Measurements from ENCODE around the gene ADCY2.
A peak's percentile ranks its signal among the peaks of the same experiment; 100 is the strongest.
"Not testable (repeated sequence)": the region's sequence is repeated elsewhere in the genome, so short reads cannot be mapped to it uniquely, and the experiment has no call there.

Gene ADCY2

DNA sequence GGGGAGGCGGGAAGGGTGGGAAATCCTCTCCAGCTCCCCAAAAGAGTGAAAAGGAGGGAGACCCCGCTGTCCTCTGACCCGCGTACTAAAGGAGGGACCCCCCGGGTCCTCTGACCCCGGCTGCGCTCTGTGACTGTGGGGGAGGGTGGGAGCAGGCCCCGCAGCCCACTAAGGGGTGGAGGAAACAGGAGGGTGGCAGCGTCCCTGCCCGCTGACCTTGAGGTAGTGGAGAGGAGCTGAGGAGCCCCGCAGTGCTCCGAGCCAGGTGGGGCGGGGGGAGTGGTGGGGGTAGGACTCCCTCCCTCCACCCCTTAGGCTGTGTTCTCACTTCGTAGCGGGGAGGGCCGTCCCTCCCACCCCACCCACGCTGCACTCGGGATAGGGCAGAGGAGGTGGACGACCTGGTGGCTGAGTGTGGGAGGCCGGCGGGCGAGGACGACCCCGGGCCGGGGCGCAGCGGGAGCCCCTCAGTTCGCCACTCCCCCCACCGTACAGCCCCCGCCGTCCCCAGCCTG, 449 bp upstream of the ADCY2 start:
- peak; percentile 11 for DNase-seq (ENCODE audit: low spot score)

- no peak for DNase-seq (ENCODE audit: low spot score)
Measured at GRCh38 chr5:7396713-7397454, 946 bp downstream of the ADCY2 start.

GRCh38 chr5:7397937-7398336, 2.0 kb downstream of the ADCY2 start:
- DNase-seq (ENCODE audit: low spot score) = no peak

DNA sequence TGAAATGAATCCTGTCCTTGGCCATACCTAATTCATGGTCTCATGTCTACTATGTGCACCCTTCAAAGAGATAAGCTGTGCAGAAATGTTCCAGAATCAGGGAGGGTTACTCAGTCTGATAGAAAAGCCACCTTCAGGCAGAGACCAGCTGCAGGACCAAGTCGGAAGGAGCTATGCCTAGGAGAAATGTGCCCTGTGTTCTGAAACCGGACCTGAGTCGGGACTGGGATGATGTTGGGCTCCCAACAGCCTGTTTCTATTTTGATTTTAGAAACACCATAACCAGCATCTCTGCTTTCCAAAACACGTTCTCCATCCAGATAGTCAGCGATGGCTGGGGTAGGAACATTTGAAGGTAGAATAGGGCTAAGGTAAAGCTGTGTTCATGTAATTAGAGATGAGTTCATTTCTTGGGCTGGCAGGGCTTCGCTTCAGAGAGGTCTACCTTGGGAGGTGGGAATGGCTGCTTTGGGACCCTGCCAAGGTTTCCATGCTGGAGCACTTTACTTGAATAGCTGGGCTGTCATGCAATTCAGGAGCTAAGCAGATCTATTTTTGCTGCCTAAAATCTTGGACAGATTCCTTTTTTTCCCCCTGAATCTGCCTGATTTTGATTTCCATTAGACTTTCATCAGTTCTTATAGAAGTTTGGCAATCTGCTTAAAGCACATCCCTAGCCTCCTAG, 2.8 kb downstream of the ADCY2 start:
- no peak for DNase-seq (ENCODE audit: low spot score)

- DNase-seq (ENCODE audit: low spot score) = no peak
Measured at GRCh38 chr5:7405277-7405676, 9.3 kb downstream of the ADCY2 start.

DNA sequence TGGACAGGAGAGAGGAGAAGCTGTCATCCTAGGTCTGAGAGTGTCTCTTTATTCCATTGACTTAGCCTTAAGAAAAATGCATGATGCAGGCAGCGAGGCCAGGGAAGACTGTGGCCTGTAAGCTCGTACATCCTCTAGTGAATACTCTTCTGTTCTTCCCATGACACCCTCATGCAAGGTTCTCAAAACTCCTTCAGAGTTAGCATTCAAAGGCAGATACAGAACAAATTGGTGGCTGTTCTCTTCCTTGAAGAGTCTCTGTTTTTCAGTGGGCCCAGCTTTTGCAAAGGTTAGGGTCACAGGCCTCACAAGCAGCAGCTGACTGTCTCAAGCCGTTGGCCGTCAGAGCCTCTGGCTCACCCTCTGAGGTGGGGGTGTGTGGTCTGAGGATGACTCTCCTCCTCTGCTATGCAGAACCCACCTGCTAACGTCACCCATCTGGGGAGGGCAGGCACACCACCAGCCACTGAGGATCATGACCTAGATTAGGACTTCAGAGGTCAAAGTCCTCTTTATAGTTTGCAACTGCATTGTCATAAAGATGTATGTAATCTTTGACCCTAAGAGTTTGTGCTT, 15.1 kb downstream of the ADCY2 start:
- no peak for DNase-seq (ENCODE audit: low spot score)

DNA sequence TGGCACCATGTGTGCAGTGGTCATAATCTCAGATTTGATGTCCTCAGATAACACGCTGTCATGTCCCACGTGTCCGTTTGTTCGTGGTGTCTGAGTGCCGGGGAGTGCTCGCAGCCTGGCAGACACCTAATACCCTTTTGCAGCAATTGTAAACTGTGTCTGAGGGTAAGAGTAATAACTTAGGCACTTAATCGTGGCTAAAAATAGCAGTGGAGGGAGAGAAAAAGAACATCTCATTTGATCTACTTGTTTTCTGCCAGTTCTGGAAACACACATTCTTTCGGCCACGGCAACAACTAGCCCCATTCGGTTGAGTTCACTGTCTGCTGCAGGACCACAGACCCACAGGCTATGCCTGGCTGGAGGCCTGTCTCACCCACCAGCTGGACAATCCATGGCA, 16.5 kb downstream of the ADCY2 start:
- no peak for DNase-seq (ENCODE audit: low spot score)

GRCh38 chr5:7415123-7415522, 19.2 kb downstream of the ADCY2 start:
- no peak for DNase-seq (ENCODE audit: low spot score)

DNA sequence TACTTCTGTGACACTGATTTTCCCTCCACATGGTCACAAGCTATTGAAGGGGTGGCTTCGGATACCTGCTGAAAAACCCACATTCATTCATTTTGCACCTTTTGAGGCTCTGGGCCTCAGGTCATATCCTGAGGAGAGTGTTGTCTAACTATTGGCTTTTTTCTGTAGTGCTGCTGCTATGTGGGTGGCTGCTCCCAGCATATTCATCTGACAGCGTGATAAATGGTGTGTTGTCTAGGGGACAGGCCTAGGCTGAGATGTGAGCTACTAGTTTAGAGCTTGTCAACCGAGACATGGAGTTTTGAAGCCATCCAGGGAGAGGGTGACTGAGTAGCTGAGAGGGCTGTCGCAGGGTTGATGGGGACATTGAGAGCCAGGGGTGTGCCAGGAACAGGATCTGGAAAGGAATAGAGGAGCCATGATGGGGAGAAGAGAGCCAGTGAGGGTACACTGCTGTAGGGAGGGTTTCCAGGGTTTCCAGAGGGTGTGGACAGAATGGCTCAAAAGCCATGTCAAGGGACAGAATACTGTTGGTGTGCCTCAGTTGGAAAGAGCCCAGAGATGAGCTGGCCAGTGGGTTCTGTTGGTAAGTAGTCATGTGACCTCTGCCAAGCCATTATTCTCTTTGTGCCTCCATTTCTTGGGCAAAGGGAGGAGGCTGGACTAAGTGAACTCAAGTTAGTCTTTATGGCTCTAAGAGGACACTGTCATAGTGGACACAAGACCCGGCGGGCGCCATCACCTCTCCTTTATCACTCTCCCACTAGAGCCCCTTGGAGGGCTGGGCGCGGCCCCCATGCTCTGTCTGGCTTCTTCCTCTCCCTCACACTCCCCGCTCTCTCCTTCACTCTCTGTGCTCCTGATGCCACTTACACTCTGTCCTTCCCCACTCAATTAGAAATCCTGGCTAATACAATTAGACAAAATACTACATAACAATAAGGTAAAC, 19.9 kb downstream of the ADCY2 start:
- no peak for DNase-seq (ENCODE audit: low spot score)

DNA sequence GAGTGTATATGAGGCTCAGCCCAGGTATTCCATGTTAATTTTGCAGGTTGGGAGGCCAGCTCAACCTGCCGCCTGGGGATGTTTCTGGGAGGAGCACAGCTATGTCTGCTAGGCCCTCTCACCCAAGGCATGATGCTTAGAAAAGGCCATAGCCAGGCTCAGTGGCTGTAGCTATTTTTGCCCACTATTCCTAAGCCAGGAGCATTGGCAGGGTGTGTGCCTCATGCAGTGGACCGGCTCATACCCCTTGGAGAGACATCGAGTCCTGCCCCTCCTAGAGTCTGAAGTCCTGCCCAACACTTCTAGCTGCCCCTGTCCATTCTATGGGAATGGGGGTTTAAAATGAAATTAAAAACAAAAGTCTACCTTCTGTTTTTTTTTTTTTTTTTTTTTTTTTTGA, 22.3 kb downstream of the ADCY2 start:
- DNase-seq (ENCODE audit: low spot score) = no peak

DNA sequence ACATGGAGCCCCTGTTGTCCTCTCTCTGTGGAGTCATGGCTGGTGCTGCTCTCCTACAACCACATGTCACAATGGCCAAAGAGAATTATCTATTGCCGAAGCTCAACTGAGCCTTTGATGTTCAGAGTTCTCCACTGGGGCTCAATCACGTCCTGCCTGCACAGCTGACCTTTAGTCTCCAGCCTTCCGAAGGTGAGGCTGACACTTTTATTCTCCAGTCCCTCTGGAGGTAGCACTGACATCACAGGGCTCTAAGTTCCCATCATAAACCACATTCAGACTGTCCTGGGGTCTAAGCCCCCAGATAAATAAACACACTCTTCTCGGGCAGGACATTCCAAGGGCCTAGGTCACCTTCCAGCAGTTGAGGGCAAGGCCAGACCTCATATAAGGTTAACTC, 23.4 kb downstream of the ADCY2 start:
- DNase-seq (ENCODE audit: low spot score) = no peak

- DNase-seq (ENCODE audit: low spot score) = no peak
Measured at GRCh38 chr5:7419846-7420245, 23.9 kb downstream of the ADCY2 start.

DNA sequence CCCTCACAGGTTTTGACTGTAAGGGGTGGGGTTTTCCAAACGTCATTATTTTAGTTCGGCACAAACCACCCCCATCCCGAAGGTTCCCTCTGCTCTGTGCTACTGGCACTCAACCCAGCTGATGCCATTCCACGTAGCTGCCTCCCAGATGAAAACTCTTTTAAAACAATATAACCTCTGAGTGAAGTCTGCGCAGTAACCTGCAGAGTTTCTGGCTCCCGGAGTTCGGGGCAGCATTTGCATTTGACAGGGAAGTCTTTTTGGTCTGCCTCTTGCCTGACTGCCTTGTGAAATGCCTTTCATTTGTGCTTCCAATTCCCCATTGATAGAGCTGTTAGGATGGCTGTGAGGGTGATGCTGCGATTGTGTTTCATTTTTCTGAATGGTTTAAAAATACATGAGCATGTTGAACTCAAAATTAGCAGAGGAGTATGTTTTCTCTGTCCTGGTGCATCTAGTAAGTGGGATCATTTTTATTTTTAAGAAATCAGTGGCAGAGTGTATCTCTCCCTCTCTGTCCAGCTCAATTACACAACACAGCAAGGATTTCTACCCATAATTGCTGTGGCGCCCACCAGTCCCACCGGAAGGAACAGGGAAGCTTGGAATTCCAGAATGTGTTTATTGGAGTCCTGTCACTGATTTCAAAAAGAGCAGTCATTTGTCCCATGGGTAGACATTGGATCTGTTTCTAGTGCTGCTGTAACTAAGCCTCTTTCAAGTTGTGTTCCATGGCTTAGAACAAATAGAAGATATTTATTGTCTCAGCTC, 24.8 kb downstream of the ADCY2 start:
- DNase-seq (ENCODE audit: low spot score) = no peak

DNA sequence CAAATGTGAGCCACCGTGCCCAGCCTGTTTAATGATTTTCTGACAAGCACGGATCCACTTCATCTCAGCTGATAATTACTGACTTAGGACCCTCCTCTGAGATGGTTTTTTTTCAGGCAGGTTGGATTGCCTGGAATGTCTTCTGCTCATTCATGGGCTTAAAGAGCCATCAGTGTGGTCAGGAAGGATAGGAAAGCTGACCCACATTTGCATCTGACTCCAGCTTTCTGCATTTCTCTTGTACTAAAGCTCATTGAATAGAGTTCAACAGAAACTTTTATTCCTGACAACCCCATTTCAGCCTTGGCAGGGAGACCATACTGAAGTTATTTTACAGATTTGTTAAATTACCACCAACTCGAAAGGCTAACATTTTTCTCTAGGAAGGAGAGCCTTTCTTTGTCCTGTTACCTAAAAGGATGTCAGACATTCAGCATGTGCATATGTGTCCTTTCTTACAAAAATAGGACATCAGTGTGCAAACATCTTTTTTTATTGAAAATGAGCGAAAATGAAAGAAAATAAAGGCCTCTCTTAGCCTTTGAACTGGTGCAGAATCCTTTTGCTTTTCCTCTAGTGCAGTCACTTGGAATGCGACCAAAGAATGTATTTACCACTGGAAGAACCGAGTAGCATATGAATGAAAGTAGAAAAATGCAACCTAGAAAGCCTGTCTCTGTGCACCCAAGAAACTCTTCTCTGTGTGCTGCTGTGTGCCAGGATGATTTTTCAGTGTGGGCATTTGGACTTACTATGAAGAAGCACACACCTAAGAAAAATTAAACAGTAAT, 26.6 kb downstream of the ADCY2 start:
- DNase-seq (ENCODE audit: low spot score) = no peak

GRCh38 chr5:7423231-7423630, 27.3 kb downstream of the ADCY2 start:
- DNase-seq (ENCODE audit: low spot score) = not testable (repeated sequence)

GRCh38 chr5:7425830-7426229, 29.9 kb downstream of the ADCY2 start:
- DNase-seq (ENCODE audit: low spot score) = no peak

DNA sequence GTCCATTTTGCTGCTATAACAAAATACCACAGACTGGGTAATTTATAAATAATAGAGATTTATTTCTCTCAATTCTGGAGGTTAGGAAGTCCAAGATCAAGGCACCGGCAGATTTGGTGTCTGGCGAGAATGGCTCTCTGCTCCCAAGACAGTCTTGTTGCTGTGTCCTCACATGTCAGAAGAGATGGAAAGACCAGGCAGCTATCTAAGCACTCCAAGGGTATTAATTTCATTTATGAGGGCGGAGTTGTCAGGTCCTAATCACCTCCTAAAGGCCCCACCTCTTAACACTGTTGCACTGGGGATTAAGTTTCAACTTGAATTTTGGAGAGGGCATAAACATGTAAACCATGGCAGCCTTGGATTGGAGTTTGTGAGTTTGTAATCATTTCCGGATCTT, 30.3 kb downstream of the ADCY2 start:
- DNase-seq (ENCODE audit: low spot score) = no peak

- no peak for DNase-seq (ENCODE audit: low spot score)
Measured at GRCh38 chr5:7434914-7435313, 39.0 kb downstream of the ADCY2 start.

GRCh38 chr5:7435503-7435902, 39.6 kb downstream of the ADCY2 start:
- no peak for DNase-seq (ENCODE audit: low spot score)

GRCh38 chr5:7436521-7436920, 40.6 kb downstream of the ADCY2 start:
- DNase-seq (ENCODE audit: low spot score) = no peak

DNA sequence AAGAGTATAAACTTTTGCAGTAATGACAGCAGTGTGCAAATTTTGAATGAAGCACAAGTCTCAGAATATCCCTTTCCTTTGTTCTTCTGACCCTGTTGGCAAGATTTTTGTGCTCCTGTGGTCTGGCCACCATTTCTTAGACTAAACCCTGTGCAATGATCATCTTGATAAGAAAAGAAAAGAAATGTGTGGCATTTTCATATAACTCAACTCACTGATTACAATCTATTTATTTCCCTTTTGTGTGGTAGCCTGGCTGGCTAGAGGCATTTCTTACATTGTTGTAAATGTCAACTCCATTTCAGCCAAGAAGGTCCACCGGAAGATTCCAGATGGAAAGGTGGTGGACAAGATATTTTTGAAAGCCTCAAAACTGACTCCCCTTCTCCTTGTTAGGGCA, 41.9 kb downstream of the ADCY2 start:
- no peak for DNase-seq (ENCODE audit: low spot score)
